Measurements from ENCODE around the gene LRRC36. TPM values are rescaled to one million over a fixed set of nuclear protein-coding genes. Genes with fewer than 3 reads are reported as not detected.

Gene LRRC36
- total and polyA plus RNA-seq, 2 of the 8 experiments (the other 6 are each of a cell fraction or from before 2014, with no cell fraction given): 0.15 TPM; not detected in 1

GRCh38 chr16:67378642-67379041 is 52.0 kb downstream of the LRRC36 start:
- no peak overlapping the region for H2BK12ac ChIP-seq (ENCODE audit: low read depth, low read length)
- H3K9me3 ChIP-seq (ENCODE audit: insufficient read depth in 2 of 2, low read depth in 1 of 2, low read length in 1 of 2): no peaks in the 10 kb centered on the region
- no peak overlapping the region for H3K18ac ChIP-seq (ENCODE audit: extremely low read depth, low read length)
- FAIRE-seq (no peak), DNase-seq (ENCODE audit: low read depth in 1 of 2, low spot score in 2 of 2) (no peak)
- no peak overlapping the region for H3K56ac ChIP-seq (replicated peaks; ENCODE audit: insufficient read length, low read depth, low read length)
- ChIA-PET POLR2A (ENCODE audit: partially characterized antibody) (no interaction called here), CTCF (ENCODE audit: partially characterized antibody) (interaction anchor here (0.8 to 2.8 kb wide), 6 partner anchors 9 to 118 kb away, joined by 3 to 21 read pairs (median 5); partner anchors contain the start of gene TPPP3)
- no peaks in the 10 kb centered on the region for H4K20me1 ChIP-seq (replicated peaks in 1 of 2; ENCODE audit: control insufficient read depth in 1 of 2, insufficient read depth in 2 of 2, low read length in 2 of 2)
- no peak overlapping the region for H4K5ac ChIP-seq (ENCODE audit: insufficient read length, low read depth, low read length)
- no peaks in the 10 kb centered on the region; a peak in 1 of 7 replicates for H3K27me3 ChIP-seq (replicated peaks in 1 of 4; ENCODE audit: control insufficient read depth in 3 of 4, extremely low read depth in 1 of 4, insufficient read depth in 3 of 4, low read length in 3 of 4)
- H3K9ac ChIP-seq (replicated peaks in 1 of 4; ENCODE audit: extremely low read depth in 1 of 4, low read depth in 3 of 4, low read length in 3 of 4): no peak overlapping the region
- no peak overlapping the region for H3K14ac ChIP-seq (ENCODE audit: insufficient read length)
- no peak overlapping the region for H3K4me3 ChIP-seq (ENCODE audit: extremely low read depth in 1 of 4, insufficient read depth in 2 of 4, low read depth in 3 of 4, low read length in 4 of 4)
- H3K79me1 ChIP-seq (ENCODE audit: low read depth, low read length): no peaks in the 10 kb centered on the region
- 69% methylated on average over 1 of the region's 1 CpG; no CpG with 5 or more reads in 1 of the 2 experiments for WGBS, 2 experiments (ENCODE audit: extremely low coverage in 1 of 2, insufficient coverage in 1 of 2, insufficient read length in 1 of 2, insufficient replicate concordance in 2 of 2, low coverage in 1 of 2, low lambda C conversion rate in 2 of 2, missing lambda C conversion rate in 1 of 2)
- no peak overlapping the region for H3K27ac ChIP-seq (ENCODE audit: low read depth, low read length)
- no peak overlapping the region for H2AFZ ChIP-seq (ENCODE audit: low read length)
- H3K23me2 ChIP-seq (ENCODE audit: low read depth, low read length): no peaks in the 10 kb centered on the region
- no peaks in the 10 kb centered on the region for H3K4me1 ChIP-seq (replicated peaks in 1 of 4; ENCODE audit: control insufficient read depth in 3 of 4, insufficient read depth in 4 of 4, low read length in 3 of 4)
- no peaks in the 10 kb centered on the region for H3K79me2 ChIP-seq (ENCODE audit: control insufficient read depth in 1 of 2, insufficient read depth in 2 of 2, low read length in 2 of 2)
- H3K23ac ChIP-seq (ENCODE audit: insufficient read length): no peak overlapping the region
- H4K91ac ChIP-seq (replicated peaks; ENCODE audit: insufficient read length, low read length): no peak overlapping the region
- H2BK120ac ChIP-seq (replicated peaks; ENCODE audit: low read depth, low read length): no peak overlapping the region
- H3K4ac ChIP-seq (replicated peaks; ENCODE audit: insufficient read length, low read depth, low read length): no peak overlapping the region
- H2BK5ac ChIP-seq (ENCODE audit: low read depth, low read length): no peak overlapping the region
- TF ChIP-seq TBP (IDR thresholded peaks at IDR 0.05; ENCODE audit: low read depth, low read length): no peak
- TF ChIP-seq POU5F1 (IDR thresholded peaks at IDR 0.05; ENCODE audit: low read depth, low read length): no peak
- TF ChIP-seq YY1 (IDR thresholded peaks at IDR 0.05; ENCODE audit: low read depth, low read length): no peak
- TF ChIP-seq HDAC2 (IDR thresholded peaks at IDR 0.05; ENCODE audit: borderline replicate concordance in 1 of 2, low read depth in 2 of 2, low read length in 2 of 2): no peak
- TF ChIP-seq HDAC6 (IDR thresholded peaks at IDR 0.05; ENCODE audit: low read depth, low read length): no peak
- TF ChIP-seq RFX5 (IDR thresholded peaks at IDR 0.05; ENCODE audit: borderline replicate concordance, low read depth, low read length): no peak
- no peak for TF ChIP-seq CTBP2 (IDR thresholded peaks at IDR 0.05; ENCODE audit: borderline replicate concordance, insufficient read depth, insufficient read length, low read length)
- no peak for TF ChIP-seq CHD2 (IDR thresholded peaks at IDR 0.05; ENCODE audit: low read length)
- TF ChIP-seq, protein P1, sequence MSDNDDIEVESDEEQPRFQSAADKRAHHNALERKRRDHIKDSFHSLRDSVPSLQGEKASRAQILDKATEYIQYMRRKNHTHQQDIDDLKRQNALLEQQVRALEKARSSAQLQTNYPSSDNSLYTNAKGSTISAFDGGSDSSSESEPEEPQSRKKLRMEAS (IDR thresholded peaks at IDR 0.05): no peak
- no peak for TF ChIP-seq ASH2L (IDR thresholded peaks at IDR 0.05; ENCODE audit: low read length)
- H4K8ac ChIP-seq (ENCODE audit: extremely low read depth, insufficient read depth, low read length): no peak overlapping the region
- H2BK20ac ChIP-seq (ENCODE audit: low read length): no peak overlapping the region
- no peak overlapping the region for H3K4me2 ChIP-seq (ENCODE audit: insufficient read depth in 1 of 2, low read depth in 2 of 2, low read length in 2 of 2)
- H2AK5ac ChIP-seq (ENCODE audit: low read depth, low read length): no peak overlapping the region
- H2BK15ac ChIP-seq (ENCODE audit: low read length): no peak overlapping the region
- no peaks in the 10 kb centered on the region for H3K36me3 ChIP-seq (ENCODE audit: control insufficient read depth in 2 of 4, insufficient read depth in 4 of 4, low read length in 3 of 4)
